Spinal cord (tissue), 10 donors: ENCODE data around the gene VDR. TPM values are rescaled to one million over a fixed set of nuclear protein-coding genes. Genes with fewer than 3 reads are reported as not detected.

Experiments used
- DNase-seq, 6 donors: peaks; one replicate each; pipeline versions ENCODE4 v3.0.0 to v3.0.0-alpha.2; 2013 to 2015; ENCODE audit warnings: low spot score in 6 of 6, low read depth in 4 of 6
- H3K27ac ChIP-seq: one replicate; pipeline ENCODE4 v1.5.1; 2013; ENCODE audit warnings: low read depth, low read length, control low read depth
- H3K27me3 ChIP-seq: one replicate; pipeline ENCODE4 v1.6.1; 2013; ENCODE audit warnings: low read length; ENCODE audit not compliant: control insufficient read depth, insufficient read depth
- H3K36me3 ChIP-seq: one replicate; pipeline ENCODE4 v1.6.1; 2013; ENCODE audit warnings: low read length; ENCODE audit not compliant: control insufficient read depth, insufficient read depth
- H3K4me1 ChIP-seq: one replicate; pipeline ENCODE4 v1.6.1; 2013; ENCODE audit warnings: low read length; ENCODE audit not compliant: control insufficient read depth, insufficient read depth
- H3K4me3 ChIP-seq: one replicate; pipeline ENCODE4 v1.5.1; 2013; ENCODE audit warnings: low read depth, low read length, control low read depth
- H3K9me3 ChIP-seq: one replicate; pipeline ENCODE4 v1.6.1; 2013; ENCODE audit warnings: low read length; ENCODE audit not compliant: control insufficient read depth, insufficient read depth
- WGBS: methylation state at CpG from one replicate; pipeline ENCODE4 v1.1.5; 2013; ENCODE audit warnings: missing lambda C conversion rate; ENCODE audit not compliant: insufficient coverage; 5-methylcytosine and 5-hydroxymethylcytosine counted together
- polyA plus RNA-seq, 2 donors: library from polyadenylated mRNA; unstranded; fragments of 120-200 nt; gene quantifications; one replicate each; pipeline ENCODE4 v1.2.1, GENCODE V29; 2013; ENCODE audit not compliant: insufficient read length in 2 of 2
- total RNA-seq, 2 donors: library from RNA; depleted of rRNA in 1 of 2; stranded (reverse); fragments of 120-200 nt in 1 of 2; fragments of >200 nt in 1 of 2; gene quantifications; one replicate each; pipeline versions ENCODE4 v1.2.3 to v1.2.4, GENCODE V29; 2013 to 2014
- donor health status: healthy.

Gene VDR
- total and polyA plus RNA-seq, 4 donors = 0.17 to 0.50 (median 0.39) TPM

- Histone ChIP-seq H3K9me3 (no peaks in the 10 kb centered on the region), H3K27ac (no peak overlapping the region), H3K4me3 (no peak overlapping the region), H3K36me3 (no peaks in the 10 kb centered on the region), H3K4me1 (no peaks in the 10 kb centered on the region), H3K27me3 (peaks cover 12% of the 10 kb centered on the region)
- no peak for DNase-seq
- 39% methylated on average over 5 of the region's 8 CpGs for WGBS
These were observed 8.2 kb downstream of the VDR start for GRCh38 chr12:47896633-47897032.

- 89% methylated on average over 4 of the region's 4 CpGs for WGBS
- no peaks in the 10 kb centered on the region for H3K9me3 ChIP-seq
- no peaks in the 10 kb centered on the region for H3K36me3 ChIP-seq
- H3K4me3 ChIP-seq = no peak overlapping the region
- DNase-seq = no peak
- peaks cover 9% of the 10 kb centered on the region for H3K27me3 ChIP-seq
- no peak overlapping the region for H3K27ac ChIP-seq
- no peaks in the 10 kb centered on the region for H3K4me1 ChIP-seq
These were observed 8.8 kb downstream of the VDR start for GRCh38 chr12:47896022-47896421.

- Histone ChIP-seq H3K27me3 (peaks cover 6% of the 10 kb centered on the region), H3K27ac (no peak overlapping the region), H3K4me3 (no peak overlapping the region), H3K4me1 (no peaks in the 10 kb centered on the region), H3K36me3 (no peaks in the 10 kb centered on the region), H3K9me3 (no peaks in the 10 kb centered on the region)
- no peak for DNase-seq
- 75% methylated on average over 4 of the region's 6 CpGs for WGBS
These were observed 10.1 kb downstream of the VDR start for GRCh38 chr12:47894652-47895051.

GRCh38 chr12:47894068-47894467 lies 10.7 kb downstream of the VDR start:
- Histone ChIP-seq H3K27me3 (peaks cover 3% of the 10 kb centered on the region), H3K4me3 (no peak overlapping the region), H3K9me3 (no peaks in the 10 kb centered on the region), H3K27ac (no peak overlapping the region), H3K4me1 (no peaks in the 10 kb centered on the region), H3K36me3 (no peaks in the 10 kb centered on the region)
- no peak for DNase-seq
- 33% methylated on average over 1 of the region's 1 CpG for WGBS

GRCh38 chr12:47892819-47893218 lies 12.0 kb downstream of the VDR start:
- Histone ChIP-seq H3K27ac (no peak overlapping the region), H3K9me3 (no peaks in the 10 kb centered on the region), H3K4me3 (no peak overlapping the region), H3K27me3 (peaks cover 3% of the 10 kb centered on the region), H3K4me1 (no peaks in the 10 kb centered on the region), H3K36me3 (no peaks in the 10 kb centered on the region)
- no peak for DNase-seq
- WGBS = 97% methylated on average over 3 of the region's 5 CpGs

- H3K4me1 ChIP-seq = no peaks in the 10 kb centered on the region
- H3K9me3 ChIP-seq = no peaks in the 10 kb centered on the region
- H3K27ac ChIP-seq = no peak overlapping the region
- no peak for DNase-seq
- no peaks in the 10 kb centered on the region for H3K27me3 ChIP-seq
- no peak overlapping the region for H3K4me3 ChIP-seq
- no peaks in the 10 kb centered on the region for H3K36me3 ChIP-seq
- 83% methylated on average over 2 of the region's 3 CpGs for WGBS
These were observed 13.4 kb downstream of the VDR start for GRCh38 chr12:47891356-47891755.

GRCh38 chr12:47889040-47889439 lies 15.8 kb downstream of the VDR start:
- WGBS = no CpG with 5 or more reads among the region's 4 CpGs
- Histone ChIP-seq H3K27ac (no peak overlapping the region), H3K27me3 (no peaks in the 10 kb centered on the region)

GRCh38 chr12:47888153-47888819 lies 16.5 kb downstream of the VDR start:
- no peaks in the 10 kb centered on the region for H3K36me3 ChIP-seq
- peak in 1 of 6 donors; percentile 5 for DNase-seq
- H3K27me3 ChIP-seq = peaks cover 2% of the 10 kb centered on the region
- no peaks in the 10 kb centered on the region for H3K9me3 ChIP-seq
- H3K4me1 ChIP-seq = peaks cover 4% of the 10 kb centered on the region
- H3K27ac ChIP-seq = no peak overlapping the region
- no peak overlapping the region for H3K4me3 ChIP-seq
- WGBS = 73% methylated on average over 5 of the region's 9 CpGs

More at GRCh38 chr12:47889040-47889439, 15.8 kb downstream of the VDR start:
- Histone ChIP-seq H3K9me3 (no peaks in the 10 kb centered on the region), H3K4me1 (no peaks in the 10 kb centered on the region), H3K4me3 (no peak overlapping the region), H3K36me3 (no peaks in the 10 kb centered on the region)
- no peak for DNase-seq

GRCh38 chr12:47887529-47887928 lies 17.3 kb downstream of the VDR start:
- peaks cover 12% of the 10 kb centered on the region for H3K4me1 ChIP-seq
- peaks cover 2% of the 10 kb centered on the region for H3K27me3 ChIP-seq
- H3K9me3 ChIP-seq = no peaks in the 10 kb centered on the region
- no peaks in the 10 kb centered on the region for H3K36me3 ChIP-seq
- no peak overlapping the region for H3K27ac ChIP-seq
- DNase-seq = no peak
- WGBS = 92% methylated on average over 2 of the region's 3 CpGs
- no peak overlapping the region for H3K4me3 ChIP-seq

- 87% methylated on average over 5 of the region's 13 CpGs for WGBS
- no peaks in the 10 kb centered on the region for H3K9me3 ChIP-seq
- H3K4me3 ChIP-seq = no peak overlapping the region
- H3K4me1 ChIP-seq = peaks cover 17% of the 10 kb centered on the region
- DNase-seq = no peak
- H3K36me3 ChIP-seq = no peaks in the 10 kb centered on the region
- peaks cover 2% of the 10 kb centered on the region for H3K27me3 ChIP-seq
- H3K27ac ChIP-seq = no peak overlapping the region
These were observed 18.1 kb downstream of the VDR start for GRCh38 chr12:47886510-47887240.
